KOPT-K1 (cell line): ENCODE measurements around the gene FBXO4.
"Not testable (repeated sequence)": the region's sequence is repeated elsewhere in the genome, so short reads cannot be mapped to it uniquely, and the experiment has no call there.

Source experiments
- H3K27ac ChIP-seq: fragments of 200-600 bp; sonication (generic); 2 replicates; pipeline ENCODE4 v1.5.1; 2016; ENCODE audit warnings: antibody characterized with exemption, mild to moderate bottlenecking, low read depth, low read length; ENCODE audit not compliant: poor library complexity, severe bottlenecking
- H3K36me3 ChIP-seq: fragments of 200-600 bp; sonication (generic); 2 replicates; pipeline ENCODE4 v1.5.1; 2017; ENCODE audit warnings: antibody characterized with exemption, mild to moderate bottlenecking, low read length, moderate library complexity; ENCODE audit not compliant: insufficient read depth
- H3K9me3 ChIP-seq: fragments of 200-600 bp; sonication (generic); 2 replicates; pipeline ENCODE4 v1.5.1; 2017; ENCODE audit warnings: antibody characterized with exemption, low read length, mild to moderate bottlenecking; ENCODE audit not compliant: insufficient read depth, poor library complexity, severe bottlenecking

The FBXO4 gene

DNA sequence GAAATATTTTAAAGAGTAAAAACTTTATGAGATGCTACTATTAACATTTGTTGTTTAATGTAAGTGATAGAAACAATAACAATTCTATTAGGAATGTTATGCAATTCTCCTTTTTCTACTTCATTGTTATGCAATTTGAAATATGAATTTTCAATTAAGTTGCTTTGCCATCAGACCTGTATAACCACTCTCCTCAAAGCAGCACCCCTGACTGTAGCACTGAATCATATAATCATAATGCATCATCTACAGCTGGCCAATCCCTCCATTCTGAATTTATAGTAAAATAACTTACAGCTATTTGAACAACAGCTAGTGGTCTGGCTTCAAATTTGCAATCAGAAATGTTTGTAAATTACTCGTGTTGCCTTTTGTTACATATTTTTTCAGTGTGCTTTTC lies 29.2 kb downstream of the FBXO4 start:
- H3K9me3 ChIP-seq: no peaks in the 10 kb centered on the region
- no peaks in the 10 kb centered on the region for H3K36me3 ChIP-seq
- H3K27ac ChIP-seq: no peak overlapping the region

DNA sequence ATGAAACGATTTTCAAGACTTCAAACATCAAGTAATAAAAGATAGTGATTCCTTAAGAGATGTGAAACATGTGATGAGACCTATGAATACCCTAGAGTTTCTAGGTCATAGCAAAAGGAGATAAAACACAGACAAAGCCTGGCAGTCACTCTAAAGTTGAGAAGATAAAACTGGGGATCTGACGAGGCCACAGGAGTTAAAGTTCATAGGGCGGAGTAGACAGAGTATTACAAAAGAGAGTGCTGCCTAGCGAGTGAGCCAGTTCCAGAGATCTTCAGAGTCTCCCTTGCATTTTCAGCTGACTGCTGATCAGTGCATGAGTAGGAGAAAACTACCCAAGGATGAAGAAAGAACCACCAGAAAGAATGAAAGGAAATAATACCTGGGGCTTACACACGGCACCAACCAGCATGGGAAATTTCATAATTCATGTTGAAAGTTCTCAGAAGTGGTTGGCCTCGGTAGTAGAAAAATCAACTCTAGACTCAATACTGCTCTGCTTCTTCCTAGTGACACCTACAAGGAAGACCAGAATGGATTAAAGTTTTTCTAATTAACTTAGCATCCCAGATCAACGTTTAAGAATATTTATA lies 30.4 kb downstream of the FBXO4 start:
- Histone ChIP-seq H3K36me3 (no peaks in the 10 kb centered on the region), H3K27ac (no peak overlapping the region), H3K9me3 (peaks cover 8% of the 10 kb centered on the region)

DNA sequence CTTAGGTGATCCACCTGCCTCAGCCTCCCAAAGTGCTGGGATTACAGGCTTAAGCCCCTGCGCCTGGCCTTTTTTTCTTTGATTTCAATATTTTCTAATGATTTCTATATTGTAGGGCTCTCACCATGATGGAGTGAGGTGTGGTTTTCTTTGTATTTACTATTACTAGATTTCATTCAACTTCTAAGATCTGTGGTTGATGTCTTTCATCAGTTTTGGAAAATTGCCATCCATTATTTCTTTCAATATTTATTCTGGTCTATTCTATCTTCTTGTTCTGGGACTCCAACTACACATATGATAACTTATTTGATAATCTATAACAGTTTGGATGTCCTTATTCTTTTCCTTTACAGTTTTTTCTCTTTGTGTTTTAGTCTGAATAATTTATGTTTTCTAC lies 31.9 kb downstream of the FBXO4 start:
- Histone ChIP-seq H3K36me3 (no peaks in the 10 kb centered on the region), H3K27ac (no peak overlapping the region)

DNA sequence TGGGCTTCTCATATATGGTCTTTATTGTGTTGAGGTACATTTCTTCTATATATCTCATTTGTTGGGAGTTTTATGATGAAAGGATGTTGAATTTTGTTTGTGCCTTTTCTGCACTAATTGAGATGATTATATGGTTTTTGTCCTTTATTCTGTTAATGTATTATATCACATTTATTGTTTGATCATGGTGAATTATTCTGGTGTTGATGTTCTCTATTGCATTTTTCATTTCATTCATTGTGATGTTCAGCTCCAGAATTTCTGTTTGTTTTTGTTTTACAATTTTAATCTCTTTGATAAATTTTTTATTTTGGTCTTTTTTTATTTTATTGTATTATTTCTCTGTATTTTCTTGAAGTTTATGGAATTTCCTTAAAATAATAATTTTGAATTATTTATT lies 35.4 kb downstream of the FBXO4 start:
- Histone ChIP-seq H3K27ac (no peak overlapping the region), H3K9me3 (peaks cover 17% of the 10 kb centered on the region), H3K36me3 (no peaks in the 10 kb centered on the region)

More for the DNA sequence above, 31.9 kb downstream of the FBXO4 start:
- H3K9me3 ChIP-seq: peaks cover 17% of the 10 kb centered on the region

DNA sequence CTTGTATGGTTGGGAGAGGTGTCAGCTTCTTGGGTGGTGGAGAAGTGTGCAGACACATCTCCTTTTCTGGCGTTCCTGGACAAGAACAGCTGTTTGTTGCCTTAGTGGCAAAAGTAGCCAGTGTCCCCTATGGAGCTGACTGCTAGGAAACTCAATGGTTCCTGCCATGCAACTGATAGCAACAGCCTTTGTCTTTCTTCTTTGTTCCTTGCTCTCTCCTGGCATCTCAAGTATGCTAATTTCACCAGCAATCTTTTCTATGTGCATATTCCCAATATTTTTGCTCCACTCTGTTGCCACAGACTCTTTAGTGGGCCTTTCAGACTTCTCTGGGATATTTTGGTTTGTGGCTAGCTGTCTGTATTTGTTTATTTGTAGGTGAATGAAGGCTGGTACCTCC lies 36.7 kb downstream of the FBXO4 start:
- Histone ChIP-seq H3K36me3 (no peaks in the 10 kb centered on the region), H3K9me3 (peaks cover 17% of the 10 kb centered on the region), H3K27ac (no peak overlapping the region)

DNA sequence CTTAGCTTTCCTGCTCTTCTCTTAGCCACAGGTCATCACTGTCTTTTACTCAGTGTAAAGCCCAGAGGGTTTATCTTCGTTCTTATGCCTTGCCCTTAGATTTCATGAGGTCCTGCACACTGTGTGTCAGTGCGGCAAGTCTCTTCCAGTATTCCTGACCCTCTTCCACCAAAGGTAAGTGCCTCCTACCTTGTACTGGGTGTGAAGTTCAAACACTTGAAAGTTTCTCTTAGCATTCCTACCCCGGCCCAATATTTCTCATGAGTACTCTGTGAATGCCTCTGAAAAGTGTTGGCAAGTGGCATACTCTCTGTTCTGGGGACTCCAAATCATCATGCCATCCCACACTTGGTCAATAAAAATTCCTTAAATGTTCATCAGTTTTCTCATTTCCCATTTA lies 37.4 kb downstream of the FBXO4 start:
- Histone ChIP-seq H3K27ac (no peak overlapping the region), H3K36me3 (no peaks in the 10 kb centered on the region), H3K9me3 (peaks cover 17% of the 10 kb centered on the region)

DNA sequence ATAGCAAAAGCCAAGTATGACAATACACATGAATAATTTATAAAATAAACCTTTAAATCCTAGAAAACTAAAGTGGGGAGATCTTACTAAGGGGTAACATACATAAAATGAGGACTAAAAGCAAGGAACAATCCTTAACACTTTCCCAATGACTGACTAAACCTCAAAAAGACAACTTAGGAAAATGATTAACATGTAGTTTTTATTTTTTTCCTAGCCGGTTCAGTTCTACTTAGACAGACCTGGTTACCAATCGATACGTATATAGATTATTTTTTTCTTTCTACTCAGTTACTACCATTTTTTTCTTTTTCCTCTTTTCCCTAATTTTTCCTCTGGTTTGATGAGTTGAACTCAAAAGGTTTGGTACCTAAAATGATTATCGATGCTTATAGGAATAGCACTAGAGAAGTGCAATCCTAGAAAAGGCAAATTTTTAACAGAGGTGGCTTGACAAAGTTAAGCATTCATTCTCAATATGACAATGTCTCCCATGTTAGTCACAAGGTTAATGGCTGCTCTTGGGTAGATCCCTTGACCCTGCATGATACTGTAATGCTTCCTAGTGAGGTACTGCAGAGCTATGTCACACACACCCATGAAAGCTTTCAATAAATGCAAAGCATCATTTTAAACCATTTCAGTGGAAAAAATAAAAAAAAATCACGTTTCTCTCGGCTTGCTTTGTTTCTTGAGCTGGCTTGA lies 41.5 kb downstream of the FBXO4 start:
- H3K36me3 ChIP-seq: no peaks in the 10 kb centered on the region

DNA sequence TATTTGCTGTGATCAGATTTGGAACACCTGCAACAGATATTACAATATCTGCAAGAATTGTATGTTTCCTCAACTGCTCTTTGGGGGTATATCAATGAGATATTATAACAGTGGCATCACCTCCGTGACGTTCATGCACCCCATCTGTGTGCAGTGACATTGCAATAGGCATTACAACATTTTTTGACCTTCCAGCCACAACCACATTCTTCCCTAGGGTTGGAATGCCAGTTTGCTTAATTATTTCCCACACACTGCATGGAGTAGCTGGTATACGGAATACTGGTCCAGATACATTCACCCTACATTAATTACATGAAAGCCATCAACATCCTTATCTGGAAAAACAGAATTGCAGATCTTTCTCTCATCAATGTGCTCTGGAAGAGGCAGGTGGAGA lies 42.3 kb downstream of the FBXO4 start:
- Histone ChIP-seq H3K9me3 (peaks cover 6% of the 10 kb centered on the region), H3K27ac (no peak overlapping the region), H3K36me3 (no peaks in the 10 kb centered on the region)

More for the DNA sequence above, 41.5 kb downstream of the FBXO4 start:
- peaks cover 6% of the 10 kb centered on the region for H3K9me3 ChIP-seq
- no peak overlapping the region for H3K27ac ChIP-seq

DNA sequence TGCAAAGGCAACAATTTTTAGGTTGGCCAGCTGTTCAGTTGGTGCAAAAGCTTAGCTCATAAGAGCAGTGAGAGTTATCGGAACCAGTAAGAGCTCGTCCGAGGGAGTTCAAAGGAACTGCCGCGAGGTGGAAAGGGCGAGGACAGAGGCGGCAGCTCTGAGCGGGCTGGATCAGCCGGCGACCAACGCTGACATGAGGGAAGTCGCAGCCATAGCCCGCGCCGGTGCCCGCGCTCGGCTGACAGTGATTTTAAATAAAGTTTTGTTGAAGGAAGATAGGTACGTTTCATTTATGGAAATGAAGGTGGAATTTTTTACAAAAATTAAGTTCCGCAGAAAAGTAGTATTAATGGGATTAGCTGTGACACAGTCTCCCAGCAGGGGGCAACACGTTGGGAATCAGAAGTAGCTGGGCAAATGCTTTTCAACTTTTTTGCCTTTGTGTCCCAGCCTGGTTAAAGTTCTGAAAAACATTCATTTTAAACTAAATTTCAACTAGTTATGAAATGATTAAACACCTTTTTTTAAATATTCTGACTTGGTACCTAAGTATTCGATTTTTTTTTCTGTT lies 43.2 kb downstream of the FBXO4 start:
- H3K36me3 ChIP-seq: no peaks in the 10 kb centered on the region
- H3K27ac ChIP-seq: no peak overlapping the region
- peaks cover 6% of the 10 kb centered on the region for H3K9me3 ChIP-seq

DNA sequence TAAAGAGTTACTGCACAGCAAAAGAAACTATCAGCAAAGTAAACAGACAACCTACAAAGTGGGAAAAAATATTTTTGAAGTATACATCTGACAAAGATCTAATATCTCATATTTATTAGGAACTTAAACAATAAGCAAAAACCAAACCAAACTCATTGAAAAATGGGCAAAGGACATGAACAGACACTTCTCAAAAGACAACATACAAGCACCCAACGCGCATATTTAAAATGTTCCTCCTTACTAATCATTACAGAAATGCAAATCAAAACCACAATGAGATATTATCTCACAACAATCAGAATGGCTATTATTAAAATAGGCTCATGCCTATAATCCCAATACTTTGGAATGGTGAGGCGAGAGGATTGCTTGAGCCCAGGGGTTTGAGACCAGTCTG lies 48.0 kb downstream of the FBXO4 start:
- Histone ChIP-seq H3K36me3 (no peaks in the 10 kb centered on the region), H3K27ac (no peak overlapping the region)

DNA sequence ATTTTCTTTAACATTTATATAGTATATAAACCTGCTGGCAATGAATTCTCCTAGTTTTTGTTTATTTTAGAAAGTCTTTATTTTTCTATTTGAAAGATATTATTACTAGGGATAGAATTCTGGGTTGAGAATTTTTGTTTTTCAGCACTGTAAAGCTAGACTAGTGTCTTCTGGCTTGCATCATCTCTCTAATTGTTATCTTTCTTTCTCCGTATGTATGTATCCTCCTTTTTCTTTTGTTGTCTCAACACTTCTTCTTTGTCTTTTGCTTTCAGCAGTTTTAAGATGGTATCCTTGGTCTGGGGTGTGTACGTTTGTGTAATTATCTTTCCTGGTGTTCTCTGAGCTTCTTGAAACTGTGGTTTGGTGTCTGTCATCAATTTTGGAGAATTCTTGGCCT lies 48.8 kb downstream of the FBXO4 start:
- H3K36me3 ChIP-seq: no peaks in the 10 kb centered on the region
- H3K27ac ChIP-seq: no peak overlapping the region
- H3K9me3 ChIP-seq: peaks cover 6% of the 10 kb centered on the region

More for the DNA sequence above, 48.0 kb downstream of the FBXO4 start:
- peaks cover 6% of the 10 kb centered on the region for H3K9me3 ChIP-seq

DNA sequence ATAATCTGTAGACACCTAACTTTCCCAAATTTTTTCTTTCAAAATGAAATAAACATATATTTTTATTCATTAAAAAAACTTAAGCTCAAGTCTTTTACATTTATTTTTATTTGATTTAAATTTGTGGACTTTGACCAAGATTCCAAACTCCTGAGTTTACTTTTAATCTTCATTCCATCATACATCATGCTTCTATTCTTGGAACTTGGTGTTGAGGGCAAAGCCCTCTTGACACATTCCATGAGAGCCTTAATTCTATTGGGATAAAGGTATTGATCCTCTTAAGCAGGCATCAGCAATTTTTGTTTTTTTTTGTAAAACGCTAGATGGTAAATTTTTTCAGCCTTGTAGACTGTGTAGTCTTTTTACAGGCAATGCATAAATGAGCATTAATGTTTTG lies 53.6 kb downstream of the FBXO4 start:
- Histone ChIP-seq H3K27ac (no peak overlapping the region), H3K36me3 (no peaks in the 10 kb centered on the region), H3K9me3 (no peaks in the 10 kb centered on the region)

DNA sequence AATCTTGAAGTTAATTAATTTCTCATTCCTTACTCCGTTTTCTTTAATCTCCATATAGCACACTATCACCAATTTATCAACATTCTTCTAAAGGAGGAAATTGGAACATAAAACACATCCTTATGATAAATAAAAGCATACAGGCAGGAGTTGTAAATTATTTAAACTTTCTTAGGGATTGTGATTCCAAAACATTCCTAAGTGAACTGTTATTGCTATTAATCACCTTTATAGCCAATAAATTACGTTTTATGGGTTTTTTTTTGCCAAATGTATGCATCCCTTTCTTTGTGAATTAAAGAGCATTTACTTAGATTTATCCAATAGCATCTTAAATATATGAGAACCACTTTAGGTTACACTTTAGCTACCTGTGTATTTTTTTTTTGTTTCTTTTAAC lies 55.3 kb downstream of the FBXO4 start:
- Histone ChIP-seq H3K9me3 (no peaks in the 10 kb centered on the region), H3K27ac (no peak overlapping the region), H3K36me3 (no peaks in the 10 kb centered on the region)

DNA sequence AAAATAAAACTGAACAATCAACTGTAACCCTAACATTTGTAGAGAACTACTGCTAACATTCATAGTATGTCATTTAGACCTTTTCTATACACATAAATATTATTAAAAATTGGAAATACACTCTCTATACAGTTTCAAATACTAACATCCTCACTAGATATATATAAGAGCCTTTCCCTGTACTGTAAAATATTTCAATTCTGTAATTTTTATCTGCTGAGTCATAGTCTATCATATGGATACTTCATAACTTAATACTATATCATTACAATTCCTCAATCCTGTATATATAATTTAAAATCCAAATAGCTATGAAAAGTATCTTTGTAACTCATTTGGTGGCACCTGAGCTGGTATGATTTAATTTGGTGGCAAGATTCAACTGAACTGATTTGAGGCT lies 55.8 kb downstream of the FBXO4 start:
- no peaks in the 10 kb centered on the region for H3K36me3 ChIP-seq
- H3K9me3 ChIP-seq: no peaks in the 10 kb centered on the region
- no peak overlapping the region for H3K27ac ChIP-seq

DNA sequence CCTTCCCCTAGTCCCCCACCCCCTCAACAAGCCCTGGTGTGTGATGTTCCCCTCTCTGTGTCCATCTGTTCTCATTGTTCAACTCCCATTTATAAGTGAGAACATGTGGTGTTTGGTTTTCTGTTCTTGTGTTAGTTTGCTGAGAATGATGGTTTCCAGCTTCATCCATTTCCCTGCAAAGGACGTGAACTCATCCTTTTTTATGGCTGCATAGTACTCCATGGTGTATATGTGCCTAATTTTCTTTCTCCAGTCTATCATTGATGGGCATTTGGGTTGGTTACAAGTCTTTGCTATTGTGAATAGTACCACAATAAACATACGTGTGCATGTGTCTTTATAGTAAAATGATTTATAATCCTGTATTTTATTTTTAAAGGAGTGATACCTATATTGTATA lies 57.8 kb downstream of the FBXO4 start:
- H3K36me3 ChIP-seq, H3K27ac ChIP-seq, H3K9me3 ChIP-seq: not testable (repeated sequence)

DNA sequence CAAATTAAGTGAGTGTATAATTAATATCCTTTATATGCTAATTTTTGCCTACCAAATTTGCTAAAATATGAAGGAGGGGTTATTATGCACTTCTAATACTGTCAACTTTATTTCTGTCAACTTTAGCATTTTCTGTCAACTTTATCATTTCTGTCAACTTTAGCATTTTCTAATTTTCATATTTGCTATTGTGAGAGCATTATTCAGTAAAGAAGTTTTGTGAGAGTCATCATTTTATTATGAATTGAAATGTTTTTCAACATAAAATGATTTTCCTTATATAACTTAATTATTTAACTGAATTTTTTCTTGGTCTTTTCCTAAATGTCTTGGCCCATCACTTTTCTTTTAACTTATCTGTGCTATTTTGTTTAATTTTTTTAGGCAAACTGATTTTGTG lies 58.2 kb downstream of the FBXO4 start:
- no peaks in the 10 kb centered on the region for H3K36me3 ChIP-seq
- no peaks in the 10 kb centered on the region for H3K9me3 ChIP-seq
- no peak overlapping the region for H3K27ac ChIP-seq
